Ishikawa (cell line): ENCODE data around the gene FBXL17.

ENCODE experiments used
- CEBPB ChIP-seq: IDR thresholded peaks from 2 replicates; pipeline ENCODE4 v1.6.1; 2012
- EP300 ChIP-seq: IDR thresholded peaks from 2 replicates; pipeline ENCODE4 v1.6.1; 2012; ENCODE audit warnings: borderline replicate concordance
- YY1 ChIP-seq: IDR thresholded peaks from 2 replicates; pipeline ENCODE4 v1.6.1; 2012; ENCODE audit warnings: low read depth
- TF ChIP-seq, protein P1 (sequence below): IDR thresholded peaks from 2 replicates; pipeline ENCODE4 v1.6.1; 2012
- TF ChIP-seq, protein P2 (sequence below): IDR thresholded peaks from 2 replicates; pipeline ENCODE4 v1.6.1; 2012

DNA sequence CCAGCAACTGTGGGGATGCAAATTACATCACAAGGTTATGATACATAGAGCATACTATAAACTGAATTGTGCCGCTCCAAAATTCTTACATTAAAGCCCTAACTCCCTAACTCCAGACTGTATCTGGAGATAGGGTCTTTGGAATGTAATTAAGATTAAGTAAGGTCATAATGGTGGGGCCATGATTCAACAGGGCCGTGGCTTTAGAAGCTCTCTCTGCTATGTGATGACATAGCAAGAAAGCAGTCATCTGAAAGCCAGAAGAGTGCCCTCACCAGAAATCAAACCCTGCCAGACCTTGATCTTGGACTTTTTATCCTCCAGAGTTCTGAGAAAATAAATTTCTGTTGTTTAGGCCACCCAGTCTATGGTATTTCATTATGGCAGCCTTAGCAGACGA is 123.9 kb downstream of the FBXL17 start:
- TF ChIP-seq, protein P1, sequence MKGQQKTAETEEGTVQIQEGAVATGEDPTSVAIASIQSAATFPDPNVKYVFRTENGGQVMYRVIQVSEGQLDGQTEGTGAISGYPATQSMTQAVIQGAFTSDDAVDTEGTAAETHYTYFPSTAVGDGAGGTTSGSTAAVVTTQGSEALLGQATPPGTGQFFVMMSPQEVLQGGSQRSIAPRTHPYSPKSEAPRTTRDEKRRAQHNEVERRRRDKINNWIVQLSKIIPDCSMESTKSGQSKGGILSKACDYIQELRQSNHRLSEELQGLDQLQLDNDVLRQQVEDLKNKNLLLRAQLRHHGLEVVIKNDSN, result no peak
- TF ChIP-seq CEBPB (no peak), YY1 (no peak), EP300 (no peak)
- TF ChIP-seq, protein P2, sequence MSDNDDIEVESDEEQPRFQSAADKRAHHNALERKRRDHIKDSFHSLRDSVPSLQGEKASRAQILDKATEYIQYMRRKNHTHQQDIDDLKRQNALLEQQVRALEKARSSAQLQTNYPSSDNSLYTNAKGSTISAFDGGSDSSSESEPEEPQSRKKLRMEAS, result no peak
